ENCODE data around the gene CNTN5. TPM values are rescaled to one million over a fixed set of nuclear protein-coding genes. Genes with fewer than 3 reads are reported as not detected.

CNTN5 gene
- total RNA-seq, 4 donors from 2014 or later = 0.16 TPM; not detected in 3

GRCh38 chr11:99567334-99567956 is 546.7 kb downstream of the CNTN5 start:
- intact Hi-C loops (cut with DNase I; ENCODE audit: low total_unique reads) (no loop called here), in situ Hi-C loops (cut with MboI; ENCODE audit: low sequenced_read_pairs in 4 of 4) (no loop called here)
- Histone ChIP-seq H3K9me3 (no peaks in the 10 kb centered on the region), H3K27ac (no peak overlapping the region), H3K27me3 (no peaks in the 10 kb centered on the region), H3K36me3 (no peaks in the 10 kb centered on the region), H3K4me1 (no peaks in the 10 kb centered on the region), H3K4me3 (no peak overlapping the region)
- ATAC-seq (no peak), DNase-seq (no peak)
- TF ChIP-seq CTCF (IDR thresholded peaks at IDR 0.05 in 4 of 5, conservative IDR thresholded peaks at IDR 0.05 in 1 of 5) = no peak
- TF ChIP-seq POLR2A (IDR thresholded peaks at IDR 0.05) = no peak

- Histone ChIP-seq H3K4me3 (no peak overlapping the region), H3K27ac (no peak overlapping the region), H3K36me3 (no peaks in the 10 kb centered on the region), H3K4me1 (no peaks in the 10 kb centered on the region), H3K27me3 (no peaks in the 10 kb centered on the region), H3K9me3 (no peaks in the 10 kb centered on the region)
- in situ Hi-C loops (cut with MboI; ENCODE audit: low sequenced_read_pairs in 4 of 4) (no loop called here), intact Hi-C loops (cut with DNase I; ENCODE audit: low total_unique reads) (no loop called here)
- TF ChIP-seq POLR2A (IDR thresholded peaks at IDR 0.05) (no peak), CTCF (IDR thresholded peaks at IDR 0.05 in 4 of 5, conservative IDR thresholded peaks at IDR 0.05 in 1 of 5) (no peak)
- DNase-seq (no peak), ATAC-seq (no peak)
Observed at GRCh38 chr11:99568808-99569207, 548.1 kb downstream of the CNTN5 start.

- no peak for ATAC-seq
- Histone ChIP-seq H3K36me3 (no peaks in the 10 kb centered on the region), H3K4me1 (no peaks in the 10 kb centered on the region), H3K4me3 (no peak overlapping the region), H3K9me3 (no peaks in the 10 kb centered on the region), H3K27me3 (no peaks in the 10 kb centered on the region), H3K27ac (no peak overlapping the region)
- TF ChIP-seq CTCF (IDR thresholded peaks at IDR 0.05 in 4 of 5, conservative IDR thresholded peaks at IDR 0.05 in 1 of 5) (no peak), POLR2A (IDR thresholded peaks at IDR 0.05) (no peak)
- no peak for DNase-seq
- in situ Hi-C loops (cut with MboI; ENCODE audit: low sequenced_read_pairs in 4 of 4) = no loop called here
- intact Hi-C loops (cut with DNase I; ENCODE audit: low total_unique reads) = no loop called here
Observed at GRCh38 chr11:99571094-99571493, 550.3 kb downstream of the CNTN5 start.

GRCh38 chr11:99584830-99585229 is 564.1 kb downstream of the CNTN5 start:
- no peaks in the 10 kb centered on the region for H3K9me3 ChIP-seq
- ATAC-seq (no peak), DNase-seq (no peak)
- H3K27me3 ChIP-seq = no peaks in the 10 kb centered on the region
- H3K27ac ChIP-seq = no peak overlapping the region
- intact Hi-C loops (cut with DNase I; ENCODE audit: low total_unique reads) (no loop called here), in situ Hi-C loops (cut with MboI; ENCODE audit: low sequenced_read_pairs in 4 of 4) (no loop called here)
- TF ChIP-seq POLR2A (IDR thresholded peaks at IDR 0.05) (no peak), CTCF (IDR thresholded peaks at IDR 0.05 in 4 of 5, conservative IDR thresholded peaks at IDR 0.05 in 1 of 5) (no peak)
- H3K36me3 ChIP-seq = no peaks in the 10 kb centered on the region
- H3K4me1 ChIP-seq = no peaks in the 10 kb centered on the region
- H3K4me3 ChIP-seq = no peak overlapping the region

GRCh38 chr11:99585606-99586005 is 564.9 kb downstream of the CNTN5 start:
- no peak overlapping the region for H3K27ac ChIP-seq
- H3K27me3 ChIP-seq = no peaks in the 10 kb centered on the region
- H3K36me3 ChIP-seq = no peaks in the 10 kb centered on the region
- TF ChIP-seq POLR2A (IDR thresholded peaks at IDR 0.05) (no peak), CTCF (IDR thresholded peaks at IDR 0.05 in 4 of 5, conservative IDR thresholded peaks at IDR 0.05 in 1 of 5) (no peak)
- no peak overlapping the region for H3K4me3 ChIP-seq
- in situ Hi-C loops (cut with MboI; ENCODE audit: low sequenced_read_pairs in 4 of 4) (no loop called here), intact Hi-C loops (cut with DNase I; ENCODE audit: low total_unique reads) (no loop called here)
- DNase-seq (no peak), ATAC-seq (no peak)
- H3K4me1 ChIP-seq = no peaks in the 10 kb centered on the region
- H3K9me3 ChIP-seq = no peaks in the 10 kb centered on the region

All from gastrocnemius medialis (tissue), 4 donors.